Calu3 (cell line): ENCODE measurements around the gene FAM89B. TPM values are rescaled to one million over a fixed set of nuclear protein-coding genes. Genes with fewer than 3 reads are reported as not detected.

Source experiments
- BruUV-seq: library from RNA; stranded (reverse); fragments of 400-500 nt; replicated peaks from 2 replicates; lab custom pipeline; 2021; lab: Mats Ljungman, UMichigan
- CTCF ChIA-PET: fragments of 300-600 bp; sonication (Branson Sonifier 250); formaldehyde crosslinking; loops from one replicate; lab custom pipeline; 2022; ENCODE audit warnings: antibody characterized with exemption; lab: Charles Lee
- DNase-seq: peaks from one replicate; pipeline ENCODE4 v3.0.0; 2022
- H3K27ac Mint-ChIP-seq: one replicate; pipeline ENCODE4 v1.8.0; 2022; ENCODE audit warnings: mixed read lengths; ENCODE audit not compliant: unreplicated experiment
- H3K27me3 Mint-ChIP-seq: one replicate; pipeline ENCODE4 v1.8.0; 2022; ENCODE audit warnings: mixed read lengths; ENCODE audit not compliant: unreplicated experiment
- H3K36me3 Mint-ChIP-seq: one replicate; pipeline ENCODE4 v1.8.0; 2022; ENCODE audit warnings: mild to moderate bottlenecking, moderate library complexity, mixed read lengths; ENCODE audit not compliant: insufficient read depth, unreplicated experiment
- H3K4me1 Mint-ChIP-seq: one replicate; pipeline ENCODE4 v1.8.0; 2022; ENCODE audit warnings: mild to moderate bottlenecking, low read depth, mixed read lengths; ENCODE audit not compliant: unreplicated experiment
- H3K4me3 Mint-ChIP-seq: one replicate; pipeline ENCODE4 v1.8.0; 2022; ENCODE audit warnings: mild to moderate bottlenecking, low read depth, moderate library complexity, mixed read lengths; ENCODE audit not compliant: unreplicated experiment
- H3K9me3 Mint-ChIP-seq: one replicate; pipeline ENCODE4 v1.8.0; 2022; ENCODE audit warnings: low read depth, mixed read lengths; ENCODE audit not compliant: unreplicated experiment
- CTCF ChIP-seq: fragments of 200-600 bp; IDR thresholded peaks from one replicate; pipeline ENCODE4 v1.8.0; 2022; ENCODE audit warnings: antibody characterized with exemption; ENCODE audit not compliant: unreplicated experiment
- intact Hi-C: fragments of 100-400 bp; cut with micrococcal nuclease; formaldehyde crosslinking; loops from one replicate; pipeline ENCODE4 v1.10.0; 2022; ENCODE audit not compliant: unreplicated experiment
- total RNA-seq: library from RNA; stranded (reverse); gene quantifications from 2 replicates; pipeline ENCODE4 v1.2.3, GENCODE V29; 2022

The FAM89B gene
- total RNA-seq, 1 experiment from 2014 or later = 29.8 TPM

GRCh38 chr11:65593518-65594414, 21.4 kb downstream of the FAM89B start:
- TF ChIP-seq CTCF = peak; percentile 76
- CTCF ChIA-PET = interaction anchor here (0.6 to 1.7 kb wide), 10 partner anchors 16 to 103 kb away, joined by 3 to 4 read pairs (median 3); partner anchors contain the start of genes EHBP1L1, FAM89B, PCNX3 and SIPA1
- H3K9me3 Mint-ChIP-seq = no peaks in the 10 kb centered on the region
- no TSS peak for BruUV-seq
- H3K4me3 Mint-ChIP-seq = no peak overlapping the region
- H3K36me3 Mint-ChIP-seq = peaks cover 73% of the 10 kb centered on the region
- intact Hi-C loops = no loop called here
- peaks cover 3% of the 10 kb centered on the region for H3K4me1 Mint-ChIP-seq
- peak; percentile 48 for DNase-seq
- no peak overlapping the region for H3K27ac Mint-ChIP-seq
- no peaks in the 10 kb centered on the region for H3K27me3 Mint-ChIP-seq

GRCh38 chr11:65595131-65595530, 22.8 kb downstream of the FAM89B start:
- Mint-ChIP-seq H3K36me3 (peaks cover 72% of the 10 kb centered on the region), H3K27ac (no peak overlapping the region), H3K4me1 (no peaks in the 10 kb centered on the region), H3K27me3 (no peaks in the 10 kb centered on the region), H3K9me3 (no peaks in the 10 kb centered on the region), H3K4me3 (no peak overlapping the region)
- CTCF ChIA-PET = interaction anchor here (0.6 to 1.6 kb wide), 3 partner anchors 18 to 473 kb away, joined by 4 to 5 read pairs (median 4); no protein-coding TSS in a partner anchor
- no peak for TF ChIP-seq CTCF
- intact Hi-C loops = no loop called here
- DNase-seq = no peak
- BruUV-seq = no TSS peak

- no TSS peak for BruUV-seq
- TF ChIP-seq CTCF = no peak
- no peak within 1 kb of the TSS for H3K27ac Mint-ChIP-seq
- H3K4me3 Mint-ChIP-seq = no peak within 1 kb of the TSS
- H3K27me3 Mint-ChIP-seq = no peaks in the 10 kb centered on the region
- intact Hi-C loops = no loop called here
- no peak for DNase-seq
- H3K36me3 Mint-ChIP-seq = peaks cover 72% of the 10 kb centered on the region
- no peaks in the 10 kb centered on the region for H3K9me3 Mint-ChIP-seq
- no peaks in the 10 kb centered on the region for H3K4me1 Mint-ChIP-seq
- CTCF ChIA-PET = interaction anchor here (0.6 kb wide), 2 partner anchors 151 to 472 kb away, joined by 4 to 5 read pairs; no protein-coding TSS in a partner anchor
Measured at GRCh38 chr11:65595543-65596281, 23.4 kb downstream of the FAM89B start, which contains the start of gene KCNK7. KCNK7 (minus strand) TSS chr11:65595800; CDS start chr11:65595772, 28 bp downstream.

- no peak for TF ChIP-seq CTCF
- H3K4me3 Mint-ChIP-seq = no peak overlapping the region
- BruUV-seq = no TSS peak
- no peaks in the 10 kb centered on the region for H3K4me1 Mint-ChIP-seq
- H3K36me3 Mint-ChIP-seq = peaks cover 73% of the 10 kb centered on the region
- H3K27ac Mint-ChIP-seq = no peak overlapping the region
- no peaks in the 10 kb centered on the region for H3K9me3 Mint-ChIP-seq
- intact Hi-C loops = no loop called here
- no peaks in the 10 kb centered on the region for H3K27me3 Mint-ChIP-seq
- CTCF ChIA-PET = no interaction called here
- no peak for DNase-seq
Measured at GRCh38 chr11:65596520-65596919, 24.2 kb downstream of the FAM89B start.
